Activated CD8-positive, alpha-beta T cell treated with anti-CD3 and anti-CD28 coated beads for 36 hours (primary cell): ENCODE results near the gene CDH23. TPM values are rescaled to one million over a fixed set of nuclear protein-coding genes. Genes with fewer than 3 reads are reported as not detected.
A peak's percentile ranks its signal among the peaks of the same experiment; 100 is the strongest.

Experiments used
- ATAC-seq: fragments of 200-7000 bp; cut with Tn5 transposase; one replicate; pipeline ENCODE4 v1.10.0; 2021; ENCODE audit warnings: mild to moderate bottlenecking, moderate library complexity
- CTCF ChIA-PET: fragments of 350-600 bp; sonication (Branson Sonifier 250); formaldehyde crosslinking; loops from one replicate; lab custom pipeline; 2021; ENCODE audit warnings: antibody characterized with exemption; lab: Charles Lee
- POLR2A ChIA-PET: fragments of 350-600 bp; sonication (Branson Sonifier 250); formaldehyde crosslinking; loops from one replicate; lab custom pipeline; 2021; ENCODE audit warnings: antibody characterized with exemption; lab: Charles Lee
- DNase-seq: peaks from one replicate; pipeline ENCODE4 v3.0.0-alpha.2; 2020
- H3K27ac Mint-ChIP-seq: one replicate; pipeline ENCODE4 v1.8.0; 2021; ENCODE audit warnings: mild to moderate bottlenecking, mixed read lengths
- H3K27me3 Mint-ChIP-seq: one replicate; pipeline ENCODE4 v1.8.0; 2021; ENCODE audit warnings: mixed read lengths
- H3K36me3 Mint-ChIP-seq: one replicate; pipeline ENCODE4 v1.8.0; 2021; ENCODE audit warnings: low read depth, mixed read lengths
- H3K4me1 Mint-ChIP-seq: one replicate; pipeline ENCODE4 v1.8.0; 2021; ENCODE audit warnings: low read depth, mixed read lengths
- H3K4me3 Mint-ChIP-seq: one replicate; pipeline ENCODE4 v1.8.0; 2021; ENCODE audit warnings: mild to moderate bottlenecking, moderate library complexity, mixed read lengths
- H3K9me3 Mint-ChIP-seq: one replicate; pipeline ENCODE4 v1.8.0; 2021; ENCODE audit warnings: mixed read lengths
- CTCF ChIP-seq: fragments of 200-600 bp; IDR thresholded peaks from one replicate; pipeline ENCODE4 v1.8.0; 2022; ENCODE audit warnings: antibody characterized with exemption, mild to moderate bottlenecking
- intact Hi-C: fragments of 100-400 bp; cut with micrococcal nuclease; formaldehyde crosslinking; loops from one replicate; pipeline ENCODE4 v1.10.0; 2022
- total RNA-seq, 2 experiments: library from RNA; stranded (reverse); gene quantifications; one replicate each; pipeline ENCODE4 v1.2.3, GENCODE V29; 2021

The CDH23 gene
- total RNA-seq, 2 experiments from 2014 or later, result 2.4 to 2.7 TPM

- no peak for DNase-seq
- ATAC-seq, result peak; percentile 82
- H3K27me3 Mint-ChIP-seq, result no peaks in the 10 kb centered on the region
- peaks cover 6% of the 10 kb centered on the region for H3K9me3 Mint-ChIP-seq
- ChIA-PET POLR2A (interaction anchor here (0.6 kb wide), 1 partner anchor 50 kb away, joined by 3 read pairs; no protein-coding TSS in a partner anchor), CTCF (interaction anchor here (1.4 kb wide), 1 partner anchor 76 kb away, joined by 3 read pairs; no protein-coding TSS in a partner anchor)
- TF ChIP-seq CTCF, result no peak
- H3K36me3 Mint-ChIP-seq, result no peaks in the 10 kb centered on the region
- intact Hi-C loops, result no loop called here
- H3K4me3 Mint-ChIP-seq, result no peak overlapping the region
- peaks cover 16% of the 10 kb centered on the region for H3K4me1 Mint-ChIP-seq
- no peak overlapping the region for H3K27ac Mint-ChIP-seq
Observed at GRCh38 chr10:71493741-71494140, 97.0 kb downstream of the CDH23 start.

GRCh38 chr10:71494476-71494875, 97.8 kb downstream of the CDH23 start:
- H3K27ac Mint-ChIP-seq, result no peak overlapping the region
- H3K9me3 Mint-ChIP-seq, result peaks cover under 1% of the 10 kb centered on the region
- ATAC-seq, result no peak
- no peak for DNase-seq
- no peak overlapping the region for H3K4me3 Mint-ChIP-seq
- no peaks in the 10 kb centered on the region for H3K36me3 Mint-ChIP-seq
- intact Hi-C loops, result no loop called here
- POLR2A ChIA-PET, result interaction anchor here (0.6 kb wide), 1 partner anchor 50 kb away, joined by 3 read pairs; no protein-coding TSS in a partner anchor
- CTCF ChIA-PET, result interaction anchor here (1.4 kb wide), 1 partner anchor 75 kb away, joined by 3 read pairs; no protein-coding TSS in a partner anchor
- H3K27me3 Mint-ChIP-seq, result peaks cover 3% of the 10 kb centered on the region
- H3K4me1 Mint-ChIP-seq, result peaks cover 16% of the 10 kb centered on the region
- TF ChIP-seq CTCF, result no peak

DNA sequence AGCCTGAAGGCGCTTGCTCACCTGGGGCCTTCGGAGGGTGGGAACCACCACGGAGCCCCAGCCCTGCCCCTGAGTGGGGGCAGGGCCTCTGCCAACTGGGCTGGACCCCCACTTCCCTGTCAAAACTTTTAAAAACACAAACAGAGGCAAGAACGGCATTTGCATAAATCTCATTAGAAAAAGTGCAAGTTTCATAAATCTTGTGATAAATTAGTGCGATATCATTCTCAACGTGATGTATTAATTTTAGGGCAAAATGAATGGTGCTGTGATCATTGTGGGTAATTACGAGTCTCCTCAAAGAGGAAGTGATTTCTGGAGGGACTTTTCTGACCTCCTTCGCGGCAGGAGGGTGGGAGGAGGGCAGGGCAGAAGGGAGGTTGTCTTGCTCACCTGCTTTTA, 98.3 kb downstream of the CDH23 start:
- ChIA-PET POLR2A (no interaction called here), CTCF (no interaction called here)
- no peak overlapping the region for H3K27ac Mint-ChIP-seq
- ATAC-seq, result peak; percentile 45
- peak; percentile 32 for DNase-seq
- intact Hi-C loops, result no loop called here
- no peak for TF ChIP-seq CTCF
- H3K9me3 Mint-ChIP-seq, result no peaks in the 10 kb centered on the region
- peaks cover 16% of the 10 kb centered on the region for H3K4me1 Mint-ChIP-seq
- peaks cover 3% of the 10 kb centered on the region for H3K27me3 Mint-ChIP-seq
- no peaks in the 10 kb centered on the region for H3K36me3 Mint-ChIP-seq
- no peak overlapping the region for H3K4me3 Mint-ChIP-seq

DNA sequence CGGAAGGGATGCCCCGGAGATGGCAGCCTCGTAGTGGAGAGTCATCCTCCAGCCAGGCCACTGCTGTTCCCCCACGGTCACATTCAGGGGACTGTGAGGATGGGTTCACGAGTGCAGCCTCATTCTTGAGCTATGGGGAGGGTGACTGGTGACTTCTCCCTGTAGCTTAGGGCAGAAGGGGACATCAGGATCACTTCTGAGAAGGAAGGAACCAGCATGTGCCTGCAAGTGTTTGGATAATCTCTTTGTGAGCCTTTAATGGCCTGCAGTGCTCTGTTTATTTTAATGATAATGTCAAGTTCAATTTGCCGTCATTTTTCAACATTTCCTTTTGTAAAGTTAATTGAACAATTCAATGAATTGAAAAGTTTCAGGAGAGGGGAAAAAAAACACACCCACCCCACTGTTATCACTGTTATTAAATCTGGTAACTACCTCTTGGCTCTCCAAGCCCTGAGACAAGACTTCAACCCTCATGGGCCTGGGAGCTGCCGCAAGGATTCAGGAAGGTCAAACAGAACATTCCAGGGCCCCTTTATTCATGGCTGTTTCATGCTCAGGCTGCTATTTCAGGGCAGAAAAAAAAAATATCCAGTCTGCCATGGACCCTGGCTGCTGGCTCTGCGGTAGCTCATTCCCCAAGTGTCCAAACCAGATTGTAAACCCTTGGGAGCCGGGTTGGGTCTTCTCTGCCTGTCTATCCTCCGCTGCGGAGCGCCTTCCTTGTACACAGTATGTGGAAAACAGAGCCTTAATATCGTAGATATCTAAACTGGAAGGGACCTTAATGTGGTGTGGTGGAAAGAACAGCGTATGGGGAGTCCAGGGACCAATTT, 100.4 kb downstream of the CDH23 start:
- Mint-ChIP-seq H3K4me3 (no peak overlapping the region), H3K27ac (no peak overlapping the region), H3K4me1 (peaks cover 16% of the 10 kb centered on the region), H3K36me3 (no peaks in the 10 kb centered on the region), H3K27me3 (peaks cover 3% of the 10 kb centered on the region), H3K9me3 (no peaks in the 10 kb centered on the region)
- ChIA-PET CTCF (interaction anchor here (0.6 to 1.4 kb wide), 3 partner anchors 10 to 181 kb away, joined by 3 read pairs; no protein-coding TSS in a partner anchor), POLR2A (interaction anchor here (0.6 to 1.0 kb wide), 2 partner anchors 23 to 175 kb away, joined by 3 read pairs; no protein-coding TSS in a partner anchor)
- intact Hi-C loops, result no loop called here
- DNase-seq, result no peak
- TF ChIP-seq CTCF, result no peak
- no peak for ATAC-seq
